Fibroblast of lung (primary cell): Measurements from ENCODE around the gene ZNF341. TPM values are rescaled to one million over a fixed set of nuclear protein-coding genes. Genes with fewer than 3 reads are reported as not detected.

Source experiments
- DNase-seq, 2 donors: peaks; one replicate each; pipeline versions ENCODE4 v3.0.0 to v3.0.0-alpha.2; 2010; ENCODE audit warnings: low read depth in 2 of 2
- H2AFZ ChIP-seq: 2 replicates; pipeline ENCODE4 v1.5.1; 2012; ENCODE audit warnings: low read length, control low read depth, inconsistent platforms
- H3K27ac ChIP-seq: 2 replicates; pipeline ENCODE4 v1.5.1; 2011; ENCODE audit warnings: low read length, control low read depth; ENCODE audit not compliant: insufficient read depth
- H3K27me3 ChIP-seq: 2 replicates; pipeline ENCODE4 v1.5.1; 2011; ENCODE audit warnings: mild to moderate bottlenecking, low read length; ENCODE audit not compliant: control insufficient read depth, insufficient read depth
- H3K36me3 ChIP-seq: 2 replicates; pipeline ENCODE4 v1.5.1; 2011; ENCODE audit warnings: low read length; ENCODE audit not compliant: control insufficient read depth, insufficient read depth
- H3K4me1 ChIP-seq: 2 replicates; pipeline ENCODE4 v1.5.1; 2011; ENCODE audit warnings: low read length; ENCODE audit not compliant: control insufficient read depth, insufficient read depth; ENCODE audit errors: extremely low read depth
- H3K4me2 ChIP-seq: 2 replicates; pipeline ENCODE4 v1.5.1; 2011; ENCODE audit warnings: low read length, control low read depth; ENCODE audit not compliant: insufficient read depth; ENCODE audit errors: extremely low read depth
- H3K4me3 ChIP-seq, 4 experiments: fragments of 200-600 bp in 1 of 4; sonication (generic) in 1 of 4; replicated peaks in 1 of 4; 2 replicates each; pipeline ENCODE4 v1.5.1; 2011 to 2016; ENCODE audit warnings: low read length in 4 of 4, low read depth in 3 of 4, mild to moderate bottlenecking in 3 of 4, control low read depth in 2 of 4, inconsistent platforms in 1 of 4, mixed read lengths in 1 of 4; ENCODE audit not compliant: insufficient read depth in 1 of 4; ENCODE audit errors: control extremely low read depth in 1 of 4
- H3K79me2 ChIP-seq: 2 replicates; pipeline ENCODE4 v1.5.1; 2012; ENCODE audit warnings: mild to moderate bottlenecking, low read length, inconsistent platforms; ENCODE audit not compliant: control insufficient read depth, insufficient read depth
- H3K9ac ChIP-seq: 2 replicates; pipeline ENCODE4 v1.5.1; 2011; ENCODE audit warnings: mild to moderate bottlenecking, low read length, control low read depth; ENCODE audit not compliant: insufficient read depth
- H3K9me3 ChIP-seq: 2 replicates; pipeline ENCODE4 v1.5.1; 2012; ENCODE audit warnings: low read depth, low read length; ENCODE audit not compliant: control insufficient read depth, insufficient read depth
- H4K20me1 ChIP-seq: 2 replicates; pipeline ENCODE4 v1.5.1; 2011; ENCODE audit warnings: low read length; ENCODE audit not compliant: control insufficient read depth, insufficient read depth; ENCODE audit errors: extremely low read depth
- CTCF ChIP-seq, 2 donors: IDR thresholded peaks in 1 of 2; conservative IDR thresholded peaks in 1 of 2; 1 replicate in 1 of 2; 2 replicates in 1 of 2; pipeline ENCODE4 v1.5.1; 2011 to 2012; ENCODE audit warnings: low read length in 2 of 2, control low read depth in 1 of 2, inconsistent platforms in 1 of 2, low read depth in 1 of 2, mild to moderate bottlenecking in 1 of 2
- EZH2 ChIP-seq: IDR thresholded peaks from 2 replicates; pipeline ENCODE4 v1.5.1; 2012; ENCODE audit warnings: low read length, control low read depth, mild to moderate bottlenecking; ENCODE audit errors: missing control alignments
- polyA plus RNA-seq, 2 donors: library from polyadenylated mRNA; depleted of rRNA in 1 of 2; stranded (reverse) in 1 of 2; unstranded in 1 of 2; fragments of >200 nt; gene quantifications; 2 replicates each; pipeline ENCODE4 v1.2.1, GENCODE V29; 2011 to 2012; ENCODE audit warnings: missing spikeins in 1 of 2
- total RNA-seq: library from RNA; depleted of rRNA; stranded (reverse); fragments of >200 nt; gene quantifications from 2 replicates; pipeline ENCODE4 v1.2.1, GENCODE V29; 2014

The ZNF341 gene
- total and polyA plus RNA-seq, 2 donors (not counting 1 experiment from before 2014, with no cell fraction given): 0.99 to 1.1 TPM

GRCh38 chr20:33836277-33836676, 104.5 kb downstream of the ZNF341 start:
- Histone ChIP-seq H2AFZ (no peak overlapping the region), H3K9ac (no peak overlapping the region), H3K36me3 (peaks cover 4% of the 10 kb centered on the region), H4K20me1 (no peaks in the 10 kb centered on the region), H3K4me2 (no peak overlapping the region), H3K9me3 (no peaks in the 10 kb centered on the region), H3K79me2 (peaks cover 42% of the 10 kb centered on the region), H3K27ac (no peak overlapping the region), H3K4me1 (peaks cover 3% of the 10 kb centered on the region), H3K4me3 (no peak overlapping the region), H3K27me3 (no peaks in the 10 kb centered on the region)
- DNase-seq: no peak
- no peak for TF ChIP-seq CTCF (conservative IDR thresholded peaks at IDR 0.05 in 1 of 2, IDR thresholded peaks at IDR 0.05 in 1 of 2; ENCODE audit: low read depth in 1 of 2, low read length in 2 of 2)
- TF ChIP-seq EZH2: no peak

DNA sequence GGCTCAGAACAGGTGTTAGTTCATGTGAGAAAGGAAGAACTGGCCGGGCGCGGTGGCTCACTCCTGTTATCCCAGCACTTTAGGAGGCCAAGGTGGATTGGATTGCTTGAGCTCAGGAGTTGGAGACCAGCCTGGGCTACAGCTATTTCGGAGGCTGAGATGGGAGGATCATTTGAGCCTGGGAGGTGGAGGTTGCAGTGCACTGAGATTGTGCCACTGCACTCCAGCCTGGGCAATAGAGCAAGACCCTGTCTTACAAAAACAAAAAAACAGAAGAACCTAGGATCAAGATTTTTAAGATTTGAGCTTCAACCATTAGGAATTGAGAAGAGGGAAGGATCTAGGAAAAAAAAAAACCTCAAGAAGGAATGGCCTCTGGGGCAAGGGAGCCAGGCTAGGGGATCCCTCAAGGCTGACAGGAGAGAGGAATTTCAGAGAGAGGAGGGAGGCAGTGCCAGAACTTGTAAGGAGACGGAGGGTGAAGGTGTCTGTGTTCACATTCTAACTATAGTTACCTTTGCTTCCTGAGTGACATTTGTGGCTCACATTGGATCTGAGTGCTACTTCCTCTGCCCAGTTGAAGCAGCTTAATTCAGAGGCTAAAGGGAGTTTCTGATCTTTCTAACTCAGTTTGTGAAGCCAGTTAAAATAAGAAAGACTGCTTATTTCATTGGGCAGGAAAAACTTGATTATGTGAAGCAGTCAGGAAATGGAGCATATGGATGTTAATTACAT, 105.5 kb downstream of the ZNF341 start:
- Histone ChIP-seq H3K4me2 (no peak overlapping the region), H3K27me3 (no peaks in the 10 kb centered on the region), H3K4me1 (no peaks in the 10 kb centered on the region), H3K9ac (no peak overlapping the region), H3K79me2 (peaks cover 40% of the 10 kb centered on the region), H3K4me3 (no peak overlapping the region), H3K9me3 (no peaks in the 10 kb centered on the region), H4K20me1 (no peaks in the 10 kb centered on the region), H3K27ac (no peak overlapping the region), H2AFZ (no peak overlapping the region), H3K36me3 (peaks cover 2% of the 10 kb centered on the region)
- DNase-seq: no peak
- TF ChIP-seq EZH2 (no peak), CTCF (conservative IDR thresholded peaks at IDR 0.05 in 1 of 2, IDR thresholded peaks at IDR 0.05 in 1 of 2; ENCODE audit: low read depth in 1 of 2, low read length in 2 of 2) (no peak)

- Histone ChIP-seq H4K20me1 (no peaks in the 10 kb centered on the region), H3K79me2 (peaks cover 42% of the 10 kb centered on the region), H2AFZ (no peak overlapping the region), H3K27ac (no peak overlapping the region), H3K36me3 (peaks cover 2% of the 10 kb centered on the region), H3K9ac (no peak overlapping the region), H3K4me1 (no peaks in the 10 kb centered on the region), H3K4me2 (no peak overlapping the region), H3K4me3 (no peak overlapping the region), H3K9me3 (no peaks in the 10 kb centered on the region), H3K27me3 (no peaks in the 10 kb centered on the region)
- TF ChIP-seq EZH2 (no peak), CTCF (conservative IDR thresholded peaks at IDR 0.05 in 1 of 2, IDR thresholded peaks at IDR 0.05 in 1 of 2; ENCODE audit: low read depth in 1 of 2, low read length in 2 of 2) (peak in 1 of 2 donors; percentile 7)
- no peak for DNase-seq
Observed at GRCh38 chr20:33838035-33838864, 106.5 kb downstream of the ZNF341 start.
